ENCODE data around the gene SLAIN1. TPM values are rescaled to one million over a fixed set of nuclear protein-coding genes. Genes with fewer than 3 reads are reported as not detected.

Gene SLAIN1
- total and polyA plus RNA-seq, 2 of the 8 experiments (the other 6 are each of a cell fraction or from before 2014, with no cell fraction given), result 35.0 to 37.7 TPM

DNA sequence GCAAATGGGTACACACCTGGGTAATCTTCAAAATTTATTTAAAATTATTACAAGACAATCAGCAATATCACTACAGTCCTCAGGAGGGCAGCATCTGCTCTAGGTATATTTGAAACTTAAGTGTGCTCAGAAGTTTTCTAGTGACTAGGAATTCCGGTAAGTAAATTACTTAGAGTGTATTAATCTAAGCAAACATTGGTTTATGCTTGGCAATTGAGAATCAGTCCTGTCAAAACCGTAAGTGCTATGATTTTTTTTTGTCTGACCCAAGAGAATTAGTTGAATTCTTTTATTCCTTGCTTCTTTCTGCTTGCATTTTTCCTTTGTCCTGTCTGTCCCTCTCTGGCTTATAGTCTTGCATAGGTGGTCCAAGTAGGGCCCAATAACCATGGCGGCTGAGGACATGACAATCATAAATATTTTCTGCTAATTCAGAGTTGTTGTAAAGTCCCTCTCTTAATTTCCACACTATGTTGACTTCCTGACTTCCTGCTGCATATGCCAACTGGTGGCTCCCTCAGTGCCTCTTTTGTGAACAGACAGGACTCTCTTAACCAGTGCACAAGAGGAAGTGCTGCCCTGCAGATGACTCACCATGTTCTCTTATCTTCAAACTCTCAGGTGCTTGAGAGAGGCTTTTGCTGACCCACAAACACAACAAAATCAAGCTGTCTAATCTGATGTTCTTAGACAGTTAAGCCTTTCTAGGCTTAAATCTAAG, 82.2 kb downstream of the SLAIN1 start:
- DNase-seq (ENCODE audit: low read depth in 1 of 2, low spot score in 2 of 2) (no peak), FAIRE-seq (peak; percentile 58)
- H3K23me2 ChIP-seq (ENCODE audit: low read depth, low read length), result no peaks in the 10 kb centered on the region
- H2BK20ac ChIP-seq (ENCODE audit: low read length), result no peak overlapping the region
- no peak overlapping the region for H2BK15ac ChIP-seq (ENCODE audit: low read length)
- H3K18ac ChIP-seq (ENCODE audit: extremely low read depth, low read length), result no peak overlapping the region
- H3K27ac ChIP-seq (ENCODE audit: low read depth, low read length), result no peak overlapping the region
- H3K79me1 ChIP-seq (ENCODE audit: low read depth, low read length), result no peaks in the 10 kb centered on the region
- H3K4me3 ChIP-seq (ENCODE audit: extremely low read depth in 1 of 4, insufficient read depth in 2 of 4, low read depth in 3 of 4, low read length in 4 of 4), result no peak overlapping the region
- H4K91ac ChIP-seq (replicated peaks; ENCODE audit: insufficient read length, low read length), result no peak overlapping the region
- no peak overlapping the region for H2BK120ac ChIP-seq (replicated peaks; ENCODE audit: low read depth, low read length)
- peak overlapping the region; percentile 35; the same call in 1 of the 2 replicates for H2BK12ac ChIP-seq (ENCODE audit: low read depth, low read length)
- no peaks in the 10 kb centered on the region for H3K36me3 ChIP-seq (ENCODE audit: control insufficient read depth in 2 of 4, insufficient read depth in 4 of 4, low read length in 3 of 4)
- ChIA-PET POLR2A (ENCODE audit: partially characterized antibody) (no interaction called here), CTCF (ENCODE audit: partially characterized antibody) (interaction anchor here (0.6 to 8.6 kb wide), 9 partner anchors 13 to 352 kb away, joined by 3 to 78 read pairs (median 5); no protein-coding TSS in a partner anchor)
- H2AFZ ChIP-seq (ENCODE audit: low read length), result no peak overlapping the region
- TF ChIP-seq CHD1 (IDR thresholded peaks at IDR 0.05; ENCODE audit: low read depth, low read length) (no peak), RAD21 (IDR thresholded peaks at IDR 0.05 in 1 of 2, conservative IDR thresholded peaks at IDR 0.05 in 1 of 2; ENCODE audit: low read depth in 2 of 2, low read length in 2 of 2) (peak; percentile 80 to 83), FOSL1 (IDR thresholded peaks at IDR 0.05; ENCODE audit: insufficient read depth, low read depth, low read length) (no peak)
- TF ChIP-seq, protein P1, sequence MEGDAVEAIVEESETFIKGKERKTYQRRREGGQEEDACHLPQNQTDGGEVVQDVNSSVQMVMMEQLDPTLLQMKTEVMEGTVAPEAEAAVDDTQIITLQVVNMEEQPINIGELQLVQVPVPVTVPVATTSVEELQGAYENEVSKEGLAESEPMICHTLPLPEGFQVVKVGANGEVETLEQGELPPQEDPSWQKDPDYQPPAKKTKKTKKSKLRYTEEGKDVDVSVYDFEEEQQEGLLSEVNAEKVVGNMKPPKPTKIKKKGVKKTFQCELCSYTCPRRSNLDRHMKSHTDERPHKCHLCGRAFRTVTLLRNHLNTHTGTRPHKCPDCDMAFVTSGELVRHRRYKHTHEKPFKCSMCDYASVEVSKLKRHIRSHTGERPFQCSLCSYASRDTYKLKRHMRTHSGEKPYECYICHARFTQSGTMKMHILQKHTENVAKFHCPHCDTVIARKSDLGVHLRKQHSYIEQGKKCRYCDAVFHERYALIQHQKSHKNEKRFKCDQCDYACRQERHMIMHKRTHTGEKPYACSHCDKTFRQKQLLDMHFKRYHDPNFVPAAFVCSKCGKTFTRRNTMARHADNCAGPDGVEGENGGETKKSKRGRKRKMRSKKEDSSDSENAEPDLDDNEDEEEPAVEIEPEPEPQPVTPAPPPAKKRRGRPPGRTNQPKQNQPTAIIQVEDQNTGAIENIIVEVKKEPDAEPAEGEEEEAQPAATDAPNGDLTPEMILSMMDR (IDR thresholded peaks at IDR 0.05; ENCODE audit: control extremely low read depth in 1 of 3, insufficient read depth in 1 of 3, low read depth in 1 of 3, low read length in 3 of 3), result peak in 2 of 3 experiments; percentile 42 to 45; a peak in 2 of 4 replicates
- no peak overlapping the region for H4K5ac ChIP-seq (ENCODE audit: insufficient read length, low read depth, low read length)
- no peaks in the 10 kb centered on the region for H3K79me2 ChIP-seq (ENCODE audit: control insufficient read depth in 1 of 2, insufficient read depth in 2 of 2, low read length in 2 of 2)
- no peaks in the 10 kb centered on the region for H3K27me3 ChIP-seq (replicated peaks in 1 of 4; ENCODE audit: control insufficient read depth in 3 of 4, extremely low read depth in 1 of 4, insufficient read depth in 3 of 4, low read length in 3 of 4)
- 0 out of 2 replicates have a peak overlapping the region, but pooled peaks have one; percentile 41 for H2AK5ac ChIP-seq (ENCODE audit: low read depth, low read length)
- H3K4ac ChIP-seq (replicated peaks; ENCODE audit: insufficient read length, low read depth, low read length), result no peak overlapping the region
- no peak overlapping the region for H3K9ac ChIP-seq (replicated peaks in 1 of 4; ENCODE audit: extremely low read depth in 1 of 4, low read depth in 3 of 4, low read length in 3 of 4)
- peak overlapping the region; percentile 77; the same call in 1 of the 2 replicates for H2BK5ac ChIP-seq (ENCODE audit: low read depth, low read length)
- peaks cover 0 to 4% (median 1%) of the 10 kb centered on the region in 4 experiments; a peak in 3 of 7 replicates for H3K4me1 ChIP-seq (replicated peaks in 1 of 4; ENCODE audit: control insufficient read depth in 3 of 4, insufficient read depth in 4 of 4, low read length in 3 of 4)
- peaks cover 0 to 4% of the 10 kb centered on the region in 2 experiments; a peak in 2 of 4 replicates for H3K9me3 ChIP-seq (ENCODE audit: insufficient read depth in 2 of 2, low read depth in 1 of 2, low read length in 1 of 2)
- H4K8ac ChIP-seq (ENCODE audit: extremely low read depth, insufficient read depth, low read length), result no peak overlapping the region
- 62% methylated on average over 3 of the region's 3 CpGs; no CpG with 5 or more reads in 1 of the 2 experiments for WGBS, 2 experiments (ENCODE audit: extremely low coverage in 1 of 2, insufficient coverage in 1 of 2, insufficient read length in 1 of 2, insufficient replicate concordance in 2 of 2, low coverage in 1 of 2, low lambda C conversion rate in 2 of 2, missing lambda C conversion rate in 1 of 2)
- H3K4me2 ChIP-seq (ENCODE audit: insufficient read depth in 1 of 2, low read depth in 2 of 2, low read length in 2 of 2), result no peak overlapping the region
- H3K23ac ChIP-seq (ENCODE audit: insufficient read length), result no peak overlapping the region
- H4K20me1 ChIP-seq (replicated peaks in 1 of 2; ENCODE audit: control insufficient read depth in 1 of 2, insufficient read depth in 2 of 2, low read length in 2 of 2), result no peaks in the 10 kb centered on the region
- no peak overlapping the region for H3K14ac ChIP-seq (ENCODE audit: insufficient read length)
- H3K56ac ChIP-seq (replicated peaks; ENCODE audit: insufficient read length, low read depth, low read length), result no peak overlapping the region

Measured in H1 (cell line).